ENCODE measurements around the gene ZNF239. TPM values are rescaled to one million over a fixed set of nuclear protein-coding genes. Genes with fewer than 3 reads are reported as not detected.
A peak's percentile ranks its signal among the peaks of the same experiment; 100 is the strongest.

ZNF239 gene
- total RNA-seq, 1 donor from 2014 or later = 9.2 TPM

DNA sequence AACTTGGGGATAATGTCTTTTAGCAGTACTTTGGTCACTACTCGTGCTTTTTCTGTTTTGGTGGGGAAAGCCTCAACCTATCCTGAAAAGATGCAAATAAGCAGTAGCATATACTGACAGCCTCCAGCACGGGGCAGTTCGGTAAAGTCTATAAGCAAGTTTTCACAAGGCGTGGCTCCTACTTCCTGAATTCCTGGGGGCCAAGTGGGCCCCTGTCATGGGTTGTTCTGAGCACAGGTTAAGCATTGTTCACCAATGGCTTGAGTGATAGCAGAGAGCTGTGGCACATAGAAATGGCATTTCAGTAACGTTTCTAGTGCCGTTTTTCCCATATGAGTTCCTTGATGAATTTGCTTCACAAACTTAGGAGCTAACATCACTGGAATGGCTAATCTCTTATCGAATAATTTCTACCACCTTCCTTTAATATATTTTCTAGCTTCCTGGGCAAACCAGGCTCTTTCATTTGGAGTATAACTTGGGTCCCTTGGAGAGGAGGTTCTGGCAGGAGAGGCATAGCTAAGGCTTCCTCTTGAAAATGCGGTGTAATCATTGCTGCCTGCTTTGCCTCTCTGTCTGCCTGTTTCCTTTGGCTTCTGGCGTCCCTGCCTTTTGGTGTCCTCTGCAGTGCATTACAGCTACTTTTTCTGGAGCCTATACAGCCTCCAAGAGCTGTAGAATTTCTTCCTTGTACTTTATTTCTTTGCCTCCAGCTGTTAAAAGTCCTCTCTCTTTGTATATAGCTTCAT is 11.7 kb upstream of the ZNF239 start:
- peaks cover 24% of the 10 kb centered on the region for H3K27me3 Mint-ChIP-seq
- H3K27ac Mint-ChIP-seq = peak overlapping the region; percentile 76
- TF ChIP-seq, protein P1, sequence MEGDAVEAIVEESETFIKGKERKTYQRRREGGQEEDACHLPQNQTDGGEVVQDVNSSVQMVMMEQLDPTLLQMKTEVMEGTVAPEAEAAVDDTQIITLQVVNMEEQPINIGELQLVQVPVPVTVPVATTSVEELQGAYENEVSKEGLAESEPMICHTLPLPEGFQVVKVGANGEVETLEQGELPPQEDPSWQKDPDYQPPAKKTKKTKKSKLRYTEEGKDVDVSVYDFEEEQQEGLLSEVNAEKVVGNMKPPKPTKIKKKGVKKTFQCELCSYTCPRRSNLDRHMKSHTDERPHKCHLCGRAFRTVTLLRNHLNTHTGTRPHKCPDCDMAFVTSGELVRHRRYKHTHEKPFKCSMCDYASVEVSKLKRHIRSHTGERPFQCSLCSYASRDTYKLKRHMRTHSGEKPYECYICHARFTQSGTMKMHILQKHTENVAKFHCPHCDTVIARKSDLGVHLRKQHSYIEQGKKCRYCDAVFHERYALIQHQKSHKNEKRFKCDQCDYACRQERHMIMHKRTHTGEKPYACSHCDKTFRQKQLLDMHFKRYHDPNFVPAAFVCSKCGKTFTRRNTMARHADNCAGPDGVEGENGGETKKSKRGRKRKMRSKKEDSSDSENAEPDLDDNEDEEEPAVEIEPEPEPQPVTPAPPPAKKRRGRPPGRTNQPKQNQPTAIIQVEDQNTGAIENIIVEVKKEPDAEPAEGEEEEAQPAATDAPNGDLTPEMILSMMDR (conservative IDR thresholded peaks at IDR 0.05) = no peak
- no peak for DNase-seq (ENCODE audit: extremely low spot score, unreplicated experiment)
- H3K36me3 Mint-ChIP-seq = no peaks in the 10 kb centered on the region
- H3K4me3 Mint-ChIP-seq = no peak overlapping the region
- peaks cover 8% of the 10 kb centered on the region for H3K4me1 Mint-ChIP-seq (ENCODE audit: unreplicated experiment)
- H3K9me3 Mint-ChIP-seq = no peaks in the 10 kb centered on the region

- Mint-ChIP-seq H3K4me3 (no peak overlapping the region), H3K27me3 (peaks cover 28% of the 10 kb centered on the region)
Observed at GRCh38 chr10:43585046-43585445, 10.6 kb upstream of the ZNF239 start.

DNA sequence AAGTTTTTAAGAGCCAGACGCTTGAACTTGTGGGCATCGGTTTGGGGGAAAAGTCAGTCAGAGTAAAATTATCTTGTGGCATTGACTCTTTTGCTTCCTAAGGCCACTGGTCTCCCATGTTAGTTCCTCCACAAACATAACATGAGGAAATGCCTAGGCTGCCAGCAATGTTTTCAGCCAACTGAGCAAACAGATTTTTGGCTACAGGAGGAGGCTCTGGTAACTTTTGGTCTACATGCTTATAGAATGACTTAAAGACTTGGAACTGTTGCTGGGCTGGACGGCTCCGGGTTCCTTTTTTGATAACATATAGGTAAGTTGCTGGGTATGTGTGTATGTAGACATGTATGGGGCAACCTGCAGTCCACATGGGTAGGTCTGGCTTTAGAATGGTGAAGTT is 9.6 kb upstream of the ZNF239 start:
- no peak overlapping the region for H3K4me3 Mint-ChIP-seq
- TF ChIP-seq, protein P1 (conservative IDR thresholded peaks at IDR 0.05) = no peak
- H3K36me3 Mint-ChIP-seq = no peaks in the 10 kb centered on the region
- no peaks in the 10 kb centered on the region for H3K9me3 Mint-ChIP-seq
- DNase-seq (ENCODE audit: extremely low spot score, unreplicated experiment) = no peak
- peaks cover 8% of the 10 kb centered on the region for H3K4me1 Mint-ChIP-seq (ENCODE audit: unreplicated experiment)
- H3K27ac Mint-ChIP-seq = no peak overlapping the region
- H3K27me3 Mint-ChIP-seq = peaks cover 30% of the 10 kb centered on the region

More at GRCh38 chr10:43585046-43585445, 10.6 kb upstream of the ZNF239 start:
- TF ChIP-seq, protein P1 (conservative IDR thresholded peaks at IDR 0.05) = no peak
- Mint-ChIP-seq H3K36me3 (no peaks in the 10 kb centered on the region), H3K9me3 (no peaks in the 10 kb centered on the region), H3K4me1 (ENCODE audit: unreplicated experiment) (peaks cover 8% of the 10 kb centered on the region), H3K27ac (no peak overlapping the region)
- no peak for DNase-seq (ENCODE audit: extremely low spot score, unreplicated experiment)

DNA sequence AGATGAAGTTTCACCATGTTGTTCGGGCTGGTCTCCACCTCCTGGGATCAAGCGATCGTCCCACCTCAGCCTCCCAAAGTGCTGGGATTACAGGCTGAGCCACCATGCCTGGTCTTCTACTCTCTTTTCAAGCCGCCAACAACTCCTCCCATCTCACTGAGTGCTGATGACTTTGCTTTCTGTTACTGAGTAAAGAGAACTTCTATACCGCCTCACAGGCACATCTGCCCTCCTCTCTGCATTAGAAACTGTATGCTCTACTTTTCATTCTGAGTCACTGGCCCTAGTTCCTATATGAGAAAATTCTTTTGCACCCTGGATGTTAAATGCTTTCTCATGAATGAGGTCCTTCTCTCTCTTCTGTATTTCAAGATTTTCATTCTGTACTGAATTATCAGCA is 2.2 kb upstream of the ZNF239 start:
- peaks cover 11% of the 10 kb centered on the region for H3K9me3 Mint-ChIP-seq
- DNase-seq (ENCODE audit: extremely low spot score, unreplicated experiment) = no peak
- peaks cover 13% of the 10 kb centered on the region for H3K4me1 Mint-ChIP-seq (ENCODE audit: unreplicated experiment)
- H3K27ac Mint-ChIP-seq = no peak overlapping the region
- H3K4me3 Mint-ChIP-seq = peak overlapping the region; percentile 9
- H3K27me3 Mint-ChIP-seq = peaks cover 63% of the 10 kb centered on the region
- TF ChIP-seq, protein P1 (conservative IDR thresholded peaks at IDR 0.05) = no peak
- H3K36me3 Mint-ChIP-seq = no peaks in the 10 kb centered on the region

GRCh38 chr10:43576062-43576461 is 1.6 kb upstream of the ZNF239 start:
- DNase-seq (ENCODE audit: extremely low spot score, unreplicated experiment) = no peak
- Mint-ChIP-seq H3K36me3 (peaks cover 3% of the 10 kb centered on the region), H3K9me3 (peaks cover 11% of the 10 kb centered on the region), H3K4me1 (ENCODE audit: unreplicated experiment) (peaks cover 13% of the 10 kb centered on the region), H3K27ac (no peak overlapping the region), H3K4me3 (peak overlapping the region; percentile 91), H3K27me3 (peaks cover 60% of the 10 kb centered on the region)
- TF ChIP-seq, protein P1 (conservative IDR thresholded peaks at IDR 0.05) = no peak
